ENCODE results near the gene TMEM273.

The TMEM273 gene

DNA sequence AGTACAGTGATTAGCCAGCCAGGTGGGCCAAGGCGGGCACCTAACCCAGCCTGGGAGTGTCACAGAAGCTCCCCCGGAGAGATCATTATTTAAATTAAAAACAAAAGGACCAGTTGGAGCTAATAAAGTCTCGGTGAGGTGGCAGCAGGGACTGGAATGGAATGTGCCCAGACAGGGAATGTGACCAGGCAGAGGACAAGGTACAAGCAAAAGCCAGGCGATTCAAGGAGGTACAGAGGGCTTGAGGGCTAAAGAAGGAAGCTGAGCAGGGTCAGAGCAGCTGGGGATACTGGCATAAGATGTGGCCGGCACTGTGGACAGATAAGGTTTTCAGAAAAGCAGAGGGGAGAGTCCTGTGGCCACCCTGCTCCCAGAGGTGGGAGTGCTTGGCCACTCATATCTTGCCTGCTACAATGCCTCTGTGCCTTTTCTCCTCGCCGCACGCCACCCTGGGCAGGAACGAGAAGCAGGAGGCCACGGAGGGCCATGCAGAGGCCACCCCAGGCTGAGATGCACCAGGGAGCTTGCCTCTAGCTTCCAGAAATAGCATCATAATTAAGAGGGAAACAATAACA is 13.2 kb downstream of the TMEM273 start:
- Mint-ChIP-seq H3K27ac (peak overlapping the region; percentile 98), H3K9me3 (no peaks in the 10 kb centered on the region), H3K4me3 (peak overlapping the region; percentile 79), H3K4me1 (peaks cover 95% of the 10 kb centered on the region), H3K36me3 (peaks cover 100% of the 10 kb centered on the region)
- ATAC-seq, result no peak
- peak; percentile 0 to 42 for DNase-seq (ENCODE audit: low spot score in 2 of 2)

GRCh38 chr10:49174261-49174925 is 13.8 kb downstream of the TMEM273 start:
- no peak for ATAC-seq
- peaks cover 92% of the 10 kb centered on the region for H3K4me1 Mint-ChIP-seq
- peak overlapping the region; percentile 98 for H3K27ac Mint-ChIP-seq
- H3K9me3 Mint-ChIP-seq, result no peaks in the 10 kb centered on the region
- peak; percentile 1 to 45 for DNase-seq (ENCODE audit: low spot score in 2 of 2)
- H3K4me3 Mint-ChIP-seq, result peak overlapping the region; percentile 79
- H3K36me3 Mint-ChIP-seq, result peaks cover 100% of the 10 kb centered on the region

DNA sequence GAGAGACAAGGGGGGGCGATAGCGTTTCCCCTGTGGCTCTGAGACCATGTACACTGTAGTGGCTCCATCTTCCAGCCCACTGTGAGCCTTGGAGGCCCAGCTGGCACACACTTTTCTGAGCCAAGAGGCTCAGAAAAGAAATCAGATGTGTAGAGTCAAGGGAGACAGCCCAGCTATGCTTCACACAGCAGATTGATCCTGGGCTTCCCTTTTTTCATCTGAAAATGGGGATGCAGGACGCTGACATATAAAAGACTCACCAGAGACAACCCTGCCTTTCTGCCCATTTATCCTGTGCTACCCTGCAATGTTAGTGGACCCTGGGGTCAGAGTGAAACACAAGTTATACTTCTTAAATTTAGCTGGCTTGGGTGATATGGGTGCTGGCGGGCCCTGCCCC is 14.3 kb downstream of the TMEM273 start:
- Mint-ChIP-seq H3K36me3 (peaks cover 100% of the 10 kb centered on the region), H3K27ac (peak overlapping the region; percentile 98), H3K9me3 (no peaks in the 10 kb centered on the region), H3K4me1 (peaks cover 87% of the 10 kb centered on the region), H3K4me3 (peak overlapping the region; percentile 79)
- DNase-seq (ENCODE audit: low spot score in 2 of 2) (peak in 1 of 2 donors; percentile 44), ATAC-seq (no peak)

- Mint-ChIP-seq H3K9me3 (no peaks in the 10 kb centered on the region), H3K36me3 (peaks cover 100% of the 10 kb centered on the region), H3K4me3 (peak overlapping the region; percentile 79), H3K4me1 (peaks cover 86% of the 10 kb centered on the region), H3K27ac (peak overlapping the region; percentile 98)
- DNase-seq (ENCODE audit: low spot score in 2 of 2) (peak in 1 of 2 donors; percentile 47), ATAC-seq (no peak)
Observed at GRCh38 chr10:49173201-49173772, 14.9 kb downstream of the TMEM273 start.

GRCh38 chr10:49172777-49173132 is 15.4 kb downstream of the TMEM273 start:
- ATAC-seq (no peak), DNase-seq (ENCODE audit: low spot score in 2 of 2) (peak in 1 of 2 donors; percentile 39)
- Mint-ChIP-seq H3K36me3 (peaks cover 100% of the 10 kb centered on the region), H3K4me1 (peaks cover 86% of the 10 kb centered on the region), H3K9me3 (no peaks in the 10 kb centered on the region), H3K27ac (peak overlapping the region; percentile 98), H3K4me3 (peak overlapping the region; percentile 79)

- no peaks in the 10 kb centered on the region for H3K9me3 Mint-ChIP-seq
- no peak for ATAC-seq
- peaks cover 83% of the 10 kb centered on the region for H3K4me1 Mint-ChIP-seq
- H3K27ac Mint-ChIP-seq, result peak overlapping the region; percentile 98
- peaks cover 100% of the 10 kb centered on the region for H3K36me3 Mint-ChIP-seq
- peak in 1 of 2 donors; percentile 45 for DNase-seq (ENCODE audit: low spot score in 2 of 2)
- peak overlapping the region; percentile 79 for H3K4me3 Mint-ChIP-seq
Observed at GRCh38 chr10:49172061-49172776, 16.0 kb downstream of the TMEM273 start.

DNA sequence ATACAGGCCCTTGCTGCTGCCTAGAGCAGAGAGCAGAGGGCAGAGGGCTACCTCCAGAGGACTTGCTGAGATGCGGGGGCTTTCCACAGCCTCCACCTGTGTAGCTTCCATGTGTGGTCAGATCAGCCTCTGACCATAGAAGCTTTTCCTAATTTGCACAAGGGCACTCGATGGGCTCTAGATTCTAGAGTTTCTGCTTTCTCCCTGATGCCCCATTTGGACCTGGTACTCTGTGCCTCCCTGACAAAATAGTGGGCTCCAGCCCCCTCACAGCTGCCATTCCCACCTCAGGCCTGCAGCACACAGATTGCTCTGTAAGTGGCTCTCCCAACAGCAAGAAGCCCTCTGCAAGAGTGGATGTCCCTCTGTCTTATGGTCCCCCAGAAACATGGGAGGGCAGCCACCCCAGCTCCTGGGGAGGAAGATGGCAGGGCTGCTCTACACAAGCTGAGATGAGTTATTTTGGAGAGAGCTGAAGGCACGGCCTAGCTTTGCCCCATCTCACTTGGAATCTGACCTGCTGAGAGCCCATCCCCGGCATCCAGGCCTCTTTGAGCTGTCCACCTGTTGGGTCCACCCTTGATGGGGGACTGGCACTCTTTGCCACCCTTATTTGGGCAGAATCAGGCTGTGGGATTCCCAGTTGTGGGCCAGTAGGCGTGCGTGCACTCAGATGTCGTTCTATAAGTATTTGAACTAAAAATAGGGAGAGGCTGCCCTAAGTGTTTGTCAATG is 16.7 kb downstream of the TMEM273 start:
- H3K9me3 Mint-ChIP-seq, result no peaks in the 10 kb centered on the region
- no peak overlapping the region for H3K4me3 Mint-ChIP-seq
- ATAC-seq (no peak), DNase-seq (ENCODE audit: low spot score in 2 of 2) (peak in 1 of 2 donors; percentile 36)
- peak overlapping the region; percentile 98 for H3K27ac Mint-ChIP-seq
- H3K4me1 Mint-ChIP-seq, result peaks cover 83% of the 10 kb centered on the region
- H3K36me3 Mint-ChIP-seq, result peaks cover 100% of the 10 kb centered on the region

GRCh38 chr10:49170632-49171325 is 17.4 kb downstream of the TMEM273 start:
- peak in 1 of 2 donors; percentile 46 for DNase-seq (ENCODE audit: low spot score in 2 of 2)
- ATAC-seq, result peak; percentile 55
- Mint-ChIP-seq H3K27ac (peak overlapping the region; percentile 98), H3K9me3 (no peaks in the 10 kb centered on the region), H3K36me3 (peaks cover 100% of the 10 kb centered on the region), H3K4me3 (peak overlapping the region; percentile 17), H3K4me1 (peaks cover 83% of the 10 kb centered on the region)

DNA sequence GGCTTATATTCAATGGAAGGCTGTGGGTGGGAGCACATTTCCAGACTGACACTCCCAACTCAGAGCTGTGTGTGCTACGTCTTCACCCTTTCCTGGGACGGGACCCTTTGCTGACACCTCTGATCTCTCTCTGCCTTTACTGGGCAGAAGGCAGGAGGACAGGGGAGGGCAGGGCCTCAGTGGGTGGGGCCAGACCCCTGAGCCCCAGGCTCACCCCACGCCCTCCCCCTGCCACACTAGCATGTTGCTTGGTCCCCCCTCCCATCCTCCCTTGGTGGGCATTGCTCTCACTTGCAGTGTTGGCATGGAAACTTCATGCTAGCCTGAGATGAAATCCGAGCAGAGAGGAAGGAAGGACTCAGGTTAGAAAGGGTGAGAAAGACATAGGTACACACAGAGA is 18.4 kb downstream of the TMEM273 start:
- DNase-seq (ENCODE audit: low spot score in 2 of 2) (peak in 1 of 2 donors; percentile 34), ATAC-seq (no peak)
- H3K4me1 Mint-ChIP-seq, result peaks cover 83% of the 10 kb centered on the region
- no peak overlapping the region for H3K4me3 Mint-ChIP-seq
- peaks cover 100% of the 10 kb centered on the region for H3K36me3 Mint-ChIP-seq
- peak overlapping the region; percentile 98 for H3K27ac Mint-ChIP-seq
- H3K9me3 Mint-ChIP-seq, result no peaks in the 10 kb centered on the region

- Mint-ChIP-seq H3K4me3 (no peak overlapping the region), H3K27ac (no peak overlapping the region), H3K9me3 (no peaks in the 10 kb centered on the region), H3K4me1 (peaks cover 83% of the 10 kb centered on the region), H3K36me3 (peaks cover 100% of the 10 kb centered on the region)
- ATAC-seq, result no peak
- DNase-seq (ENCODE audit: low spot score in 2 of 2), result peak in 1 of 2 donors; percentile 33
Observed at GRCh38 chr10:49168831-49169500, 19.2 kb downstream of the TMEM273 start.

DNA sequence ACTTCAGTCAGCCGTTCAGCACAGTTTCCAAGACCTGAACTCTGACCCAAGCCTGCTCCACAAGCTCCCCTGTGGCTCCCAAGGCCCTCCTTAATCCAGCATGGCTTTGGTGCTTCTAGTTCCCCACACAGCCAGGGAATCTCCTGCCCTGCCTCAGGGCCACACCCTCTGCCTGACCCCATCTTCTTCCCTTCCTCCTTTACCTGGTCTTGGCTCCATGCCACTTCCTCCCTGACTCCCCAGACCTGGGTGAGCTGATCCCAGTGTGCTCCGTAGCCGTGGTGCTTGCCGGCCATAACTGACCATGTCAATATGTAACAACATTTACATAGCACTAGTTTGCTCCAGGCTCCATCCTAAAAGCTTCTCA is 20.0 kb downstream of the TMEM273 start:
- H3K27ac Mint-ChIP-seq, result peak overlapping the region; percentile 81
- H3K4me1 Mint-ChIP-seq, result peaks cover 83% of the 10 kb centered on the region
- no peak for ATAC-seq
- peak in 1 of 2 donors; percentile 39 for DNase-seq (ENCODE audit: low spot score in 2 of 2)
- H3K9me3 Mint-ChIP-seq, result no peaks in the 10 kb centered on the region
- peak overlapping the region; percentile 20 for H3K4me3 Mint-ChIP-seq
- peaks cover 100% of the 10 kb centered on the region for H3K36me3 Mint-ChIP-seq

DNA sequence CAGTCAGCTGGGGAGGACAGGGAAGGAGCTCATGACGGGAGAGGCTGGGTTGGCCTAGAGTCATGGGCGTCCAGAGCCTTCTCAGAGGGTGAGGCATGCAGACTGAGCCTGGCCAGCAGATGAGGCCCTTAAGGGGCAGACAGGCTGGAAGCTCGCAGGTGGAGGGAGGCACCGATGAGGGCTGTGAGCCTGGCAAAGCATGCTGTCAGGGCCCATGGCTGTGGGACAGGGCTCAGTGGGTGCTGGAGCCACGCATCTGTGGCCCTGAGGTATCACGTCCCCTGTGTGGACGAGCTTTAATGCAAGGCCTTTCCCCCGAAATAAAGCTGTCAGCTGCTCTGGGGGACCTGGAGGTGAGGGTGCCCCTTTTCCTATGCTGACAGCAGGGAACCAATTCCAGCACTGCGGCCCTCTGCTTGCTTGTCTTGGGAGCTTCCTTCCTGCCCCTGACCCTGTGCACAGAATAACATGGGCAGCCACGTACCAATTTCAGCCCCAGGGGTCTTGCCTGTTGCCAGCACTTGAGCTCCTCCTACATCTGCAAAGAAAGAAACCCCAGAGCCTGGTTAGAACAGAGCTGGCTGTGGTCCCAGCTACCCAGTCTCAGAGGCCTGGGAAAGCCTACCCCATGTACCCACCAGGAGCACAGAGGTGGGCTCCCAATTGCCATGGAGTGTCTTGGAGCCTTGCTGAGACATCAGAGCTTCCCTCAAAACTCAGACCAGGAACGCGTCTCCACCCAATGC is 20.6 kb downstream of the TMEM273 start:
- H3K4me1 Mint-ChIP-seq, result peaks cover 83% of the 10 kb centered on the region
- ATAC-seq (no peak), DNase-seq (ENCODE audit: low spot score in 2 of 2) (peak in 1 of 2 donors; percentile 38)
- peak overlapping the region; percentile 88 for H3K27ac Mint-ChIP-seq
- peak overlapping the region; percentile 34 for H3K4me3 Mint-ChIP-seq
- peaks cover 100% of the 10 kb centered on the region for H3K36me3 Mint-ChIP-seq
- no peaks in the 10 kb centered on the region for H3K9me3 Mint-ChIP-seq

DNA sequence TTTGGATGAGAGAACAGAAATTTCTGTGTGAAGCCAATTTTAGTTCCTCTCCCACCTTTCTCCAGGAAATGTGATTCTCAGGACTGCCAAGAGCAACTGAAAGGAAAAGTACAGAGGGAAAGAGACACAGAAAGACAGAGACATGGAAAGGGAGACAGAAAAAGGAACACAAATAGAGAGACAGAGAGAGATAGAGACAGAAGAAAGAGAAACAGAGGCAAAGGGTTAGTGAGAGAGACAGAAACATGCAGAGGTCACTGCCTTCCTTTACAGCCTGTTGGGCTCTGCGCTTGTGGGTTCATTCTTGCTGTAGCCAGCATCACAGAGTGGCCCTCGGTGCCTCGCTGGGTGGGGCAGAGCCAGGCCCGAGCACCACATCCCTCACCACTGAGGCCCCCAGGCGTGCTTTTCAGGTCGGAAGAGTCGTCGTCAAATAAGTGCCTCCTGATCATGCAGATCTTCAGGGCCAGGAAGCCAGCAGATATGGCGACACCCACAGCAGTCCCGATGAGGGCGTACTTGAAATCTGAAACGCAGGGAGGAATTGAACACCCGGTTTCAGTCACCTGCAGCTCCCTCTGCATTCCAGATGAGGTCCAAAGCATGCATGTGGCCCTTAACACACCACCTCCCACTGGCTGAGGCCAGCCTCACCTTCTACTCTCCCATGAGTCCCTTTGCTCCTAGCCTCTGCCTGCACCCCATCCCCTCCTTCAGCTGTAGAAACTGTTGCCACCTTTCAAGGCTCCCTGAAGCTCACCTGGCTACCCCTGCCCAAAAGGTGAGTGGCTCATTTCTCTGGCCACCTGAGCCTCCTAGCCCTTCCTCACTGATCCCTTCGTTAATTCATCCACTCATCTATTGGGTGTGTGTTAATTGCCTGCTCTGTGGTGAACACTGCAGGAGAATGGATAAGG is 21.4 kb downstream of the TMEM273 start:
- ATAC-seq (no peak), DNase-seq (ENCODE audit: low spot score in 2 of 2) (no peak)
- peak overlapping the region; percentile 88 for H3K27ac Mint-ChIP-seq
- H3K9me3 Mint-ChIP-seq, result no peaks in the 10 kb centered on the region
- H3K4me3 Mint-ChIP-seq, result peak overlapping the region; percentile 34
- H3K4me1 Mint-ChIP-seq, result peaks cover 87% of the 10 kb centered on the region
- H3K36me3 Mint-ChIP-seq, result peaks cover 100% of the 10 kb centered on the region
